Mesothelial cell of epicardium (in vitro differentiated cells): ENCODE measurements around the gene CLCN6. TPM values are rescaled to one million over a fixed set of nuclear protein-coding genes. Genes with fewer than 3 reads are reported as not detected.
A peak's percentile ranks its signal among the peaks of the same experiment; 100 is the strongest.

ENCODE experiments used
- DNase-seq, 2 experiments: peaks; one replicate each; pipeline ENCODE4 v3.0.0; 2021; ENCODE audit warnings: low spot score in 2 of 2; ENCODE audit not compliant: unreplicated experiment in 2 of 2
- H3K27ac Mint-ChIP-seq: 2 replicates; pipeline ENCODE4 v1.8.0; 2021; ENCODE audit warnings: mixed read lengths
- H3K27me3 Mint-ChIP-seq: 2 replicates; pipeline ENCODE4 v1.8.0; 2021; ENCODE audit warnings: low read depth, mixed read lengths
- H3K36me3 Mint-ChIP-seq: 2 replicates; pipeline ENCODE4 v1.8.0; 2021; ENCODE audit warnings: mixed read lengths
- H3K4me1 Mint-ChIP-seq: 2 replicates; pipeline ENCODE4 v1.8.0; 2021; ENCODE audit warnings: mixed read lengths
- H3K4me3 Mint-ChIP-seq: 2 replicates; pipeline ENCODE4 v1.8.0; 2021; ENCODE audit warnings: mild to moderate bottlenecking, moderate library complexity, mixed read lengths
- H3K9me3 Mint-ChIP-seq: 2 replicates; pipeline ENCODE4 v1.8.0; 2021; ENCODE audit warnings: mixed read lengths
- total RNA-seq: library from RNA; stranded (reverse); gene quantifications from 3 replicates; pipeline ENCODE4 v1.2.1, GENCODE V29; 2021
- TF ChIP-seq, protein P1 (sequence below): fragments of 200-600 bp; sonication (generic); IDR thresholded peaks from one replicate; pipeline ENCODE4 v1.5.0; 2021; ENCODE audit warnings: antibody characterized with exemption; ENCODE audit not compliant: unreplicated experiment

Gene CLCN6
- total RNA-seq, 1 donor from 2014 or later, result 30.3 TPM

DNA sequence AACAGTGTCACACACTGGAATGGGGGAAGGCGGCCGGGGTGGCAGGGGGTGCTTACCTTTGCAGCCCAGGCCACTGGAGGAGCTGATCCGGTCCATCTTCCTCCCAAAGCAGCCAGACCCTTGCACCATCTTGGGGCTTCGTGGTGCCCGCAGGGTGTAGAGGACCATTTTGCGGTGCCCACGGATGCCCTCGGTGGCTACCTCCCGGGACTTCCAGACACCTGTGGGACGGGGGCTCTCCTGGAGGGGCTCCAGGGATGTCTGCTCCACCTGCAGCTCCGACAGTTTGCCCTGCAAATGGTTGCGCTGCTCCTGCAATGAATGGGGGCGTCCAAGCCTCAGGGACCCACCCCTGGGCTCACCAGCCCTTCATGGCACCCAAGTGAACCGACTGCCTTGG lies 52.2 kb downstream of the CLCN6 start:
- H3K4me1 Mint-ChIP-seq, result peaks cover 4% of the 10 kb centered on the region
- no peaks in the 10 kb centered on the region for H3K36me3 Mint-ChIP-seq
- TF ChIP-seq, protein P1, sequence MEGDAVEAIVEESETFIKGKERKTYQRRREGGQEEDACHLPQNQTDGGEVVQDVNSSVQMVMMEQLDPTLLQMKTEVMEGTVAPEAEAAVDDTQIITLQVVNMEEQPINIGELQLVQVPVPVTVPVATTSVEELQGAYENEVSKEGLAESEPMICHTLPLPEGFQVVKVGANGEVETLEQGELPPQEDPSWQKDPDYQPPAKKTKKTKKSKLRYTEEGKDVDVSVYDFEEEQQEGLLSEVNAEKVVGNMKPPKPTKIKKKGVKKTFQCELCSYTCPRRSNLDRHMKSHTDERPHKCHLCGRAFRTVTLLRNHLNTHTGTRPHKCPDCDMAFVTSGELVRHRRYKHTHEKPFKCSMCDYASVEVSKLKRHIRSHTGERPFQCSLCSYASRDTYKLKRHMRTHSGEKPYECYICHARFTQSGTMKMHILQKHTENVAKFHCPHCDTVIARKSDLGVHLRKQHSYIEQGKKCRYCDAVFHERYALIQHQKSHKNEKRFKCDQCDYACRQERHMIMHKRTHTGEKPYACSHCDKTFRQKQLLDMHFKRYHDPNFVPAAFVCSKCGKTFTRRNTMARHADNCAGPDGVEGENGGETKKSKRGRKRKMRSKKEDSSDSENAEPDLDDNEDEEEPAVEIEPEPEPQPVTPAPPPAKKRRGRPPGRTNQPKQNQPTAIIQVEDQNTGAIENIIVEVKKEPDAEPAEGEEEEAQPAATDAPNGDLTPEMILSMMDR, result no peak
- no peak overlapping the region for H3K4me3 Mint-ChIP-seq
- H3K9me3 Mint-ChIP-seq, result no peaks in the 10 kb centered on the region
- DNase-seq, result no peak
- H3K27me3 Mint-ChIP-seq, result peaks cover 67% of the 10 kb centered on the region
- H3K27ac Mint-ChIP-seq, result no peak overlapping the region

DNA sequence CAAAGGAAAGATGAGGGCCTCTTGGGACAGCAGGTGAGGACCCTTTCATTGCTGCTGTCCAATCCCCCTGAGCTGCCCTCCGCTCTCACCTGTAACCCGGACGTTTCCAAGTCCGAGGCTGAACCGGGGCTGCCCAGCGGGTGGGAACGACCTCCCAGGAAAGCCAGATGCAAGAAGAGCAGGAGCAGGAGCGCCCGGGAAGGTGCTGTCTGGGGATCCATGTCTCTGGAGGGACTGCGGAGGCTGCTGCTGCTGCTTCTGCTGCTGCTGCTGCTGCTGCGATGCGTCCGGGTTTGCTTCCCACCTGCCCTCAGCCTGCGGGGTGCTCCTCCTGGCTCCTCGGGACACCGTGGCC lies 52.6 kb downstream of the CLCN6 start, which contains the start of gene NPPB:
Gene NPPB, minus strand, starts transcription at position 333 of the 355 bp plus-strand sequence. Its CDS starts 112 bp downstream, at position 221.
- no peak for DNase-seq
- Mint-ChIP-seq H3K9me3 (no peaks in the 10 kb centered on the region), H3K27ac (no peak within 1 kb of the TSS), H3K36me3 (no peaks in the 10 kb centered on the region), H3K27me3 (peaks cover 66% of the 10 kb centered on the region), H3K4me1 (peaks cover 4% of the 10 kb centered on the region), H3K4me3 (no peak within 1 kb of the TSS)
- TF ChIP-seq, protein P1, result no peak

DNA sequence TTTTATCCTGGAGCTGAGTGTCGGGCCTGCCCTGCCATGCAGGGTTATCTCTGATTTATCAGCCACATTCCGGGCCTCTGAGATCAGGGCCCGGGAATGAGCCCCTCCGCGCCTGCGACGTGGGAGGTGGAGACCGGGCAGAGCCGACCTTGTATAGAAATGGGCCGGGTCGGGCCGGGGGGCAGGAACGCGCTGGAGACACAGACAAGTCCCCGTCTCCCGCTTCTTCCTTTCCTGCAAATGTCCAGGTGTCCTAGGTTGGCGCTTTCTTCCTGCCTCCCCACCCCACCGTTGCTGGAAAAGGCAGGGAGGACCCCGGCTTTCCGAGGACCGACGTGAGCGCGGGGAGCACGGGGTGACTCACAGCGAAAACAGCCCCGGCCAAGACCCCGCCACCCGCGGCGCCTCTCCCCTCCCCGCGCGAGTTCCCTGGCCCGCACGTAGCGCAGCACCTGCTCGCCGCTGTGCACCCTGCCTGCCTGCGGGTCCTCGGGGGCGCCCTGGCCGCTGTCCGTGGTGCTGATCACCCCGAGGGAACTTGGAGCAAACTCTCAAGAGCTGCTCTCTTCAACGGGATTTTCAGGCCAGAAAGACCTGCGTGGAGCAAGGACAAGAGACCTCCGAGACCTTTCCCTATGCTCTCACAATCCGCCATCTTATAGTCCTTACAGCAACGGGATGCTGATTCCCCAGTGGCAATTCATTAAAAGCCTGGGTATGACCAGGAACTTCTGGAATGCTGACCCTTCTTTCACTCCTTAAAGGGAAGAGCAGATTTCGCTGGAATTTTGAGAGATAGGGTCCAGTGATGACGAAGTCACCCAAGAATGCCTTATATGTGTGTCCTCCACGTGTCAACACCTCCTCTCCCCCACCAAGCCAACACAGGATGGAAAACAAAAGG lies 53.2 kb downstream of the CLCN6 start:
- Mint-ChIP-seq H3K27me3 (peaks cover 66% of the 10 kb centered on the region), H3K9me3 (no peaks in the 10 kb centered on the region), H3K4me1 (peaks cover 4% of the 10 kb centered on the region), H3K4me3 (no peak overlapping the region), H3K36me3 (no peaks in the 10 kb centered on the region), H3K27ac (no peak overlapping the region)
- TF ChIP-seq, protein P1, result peak; percentile 15
- peak; percentile 81 to 95 for DNase-seq

DNA sequence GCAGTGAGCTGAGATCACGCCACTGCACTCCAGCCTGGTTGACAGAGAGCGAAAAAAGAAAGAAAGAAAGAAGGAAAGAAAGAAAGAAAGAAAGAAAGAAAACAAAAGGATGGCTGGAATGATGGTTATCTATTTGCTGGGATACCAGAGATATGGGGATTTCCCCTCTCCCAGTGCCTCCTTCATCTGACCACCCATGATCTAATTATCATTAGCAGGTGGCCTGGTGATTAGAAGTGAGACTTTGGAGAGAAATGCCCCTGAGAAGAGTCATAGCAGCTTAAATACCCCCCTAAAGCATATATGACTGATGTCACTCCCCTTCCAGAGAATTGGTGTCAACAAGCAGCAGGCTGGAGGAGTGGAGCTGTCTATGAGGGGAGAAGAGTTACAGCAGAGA lies 54.1 kb downstream of the CLCN6 start:
- H3K9me3 Mint-ChIP-seq, result no peaks in the 10 kb centered on the region
- no peak overlapping the region for H3K4me3 Mint-ChIP-seq
- no peak overlapping the region for H3K27ac Mint-ChIP-seq
- DNase-seq, result no peak
- H3K27me3 Mint-ChIP-seq, result peaks cover 62% of the 10 kb centered on the region
- no peaks in the 10 kb centered on the region for H3K36me3 Mint-ChIP-seq
- H3K4me1 Mint-ChIP-seq, result peaks cover 4% of the 10 kb centered on the region
- TF ChIP-seq, protein P1, result no peak

DNA sequence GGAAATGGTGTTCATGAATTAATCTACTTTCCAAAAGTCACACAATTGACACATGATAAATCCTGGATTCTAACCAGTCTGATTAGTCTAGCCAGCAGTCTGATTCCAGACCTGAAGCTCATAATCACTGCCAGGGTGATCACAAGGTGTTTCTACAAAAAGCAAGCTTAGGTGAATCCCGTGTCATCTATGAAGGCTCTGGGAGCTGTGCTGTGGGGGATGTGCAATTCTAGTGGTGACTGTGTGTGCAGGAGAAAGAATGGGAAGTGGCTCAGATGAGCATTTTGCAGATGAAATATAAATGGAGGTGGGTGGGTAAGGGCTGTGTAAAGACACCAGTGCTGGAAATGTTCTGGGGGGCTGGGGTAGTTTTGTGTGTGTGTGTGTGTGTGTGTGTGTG lies 54.6 kb downstream of the CLCN6 start:
- Mint-ChIP-seq H3K27me3 (peaks cover 62% of the 10 kb centered on the region), H3K27ac (no peak overlapping the region), H3K9me3 (no peaks in the 10 kb centered on the region), H3K36me3 (no peaks in the 10 kb centered on the region), H3K4me1 (peaks cover 4% of the 10 kb centered on the region), H3K4me3 (no peak overlapping the region)
- TF ChIP-seq, protein P1, result no peak
- DNase-seq, result no peak
